SJSA1 (cell line): Measurements from ENCODE around the gene GADL1. TPM values are rescaled to one million over a fixed set of nuclear protein-coding genes. Genes with fewer than 3 reads are reported as not detected.
A peak's percentile ranks its signal among the peaks of the same experiment; 100 is the strongest.

ENCODE experiments used
- DNase-seq, 2 experiments: peaks; one replicate each; pipeline ENCODE4 v3.0.0-alpha.2; 2015 to 2020; ENCODE audit warnings: low spot score in 2 of 2, low read depth in 1 of 2
- H3K27ac ChIP-seq: fragments of 250-450 bp; sonication (Bioruptor Pico); 2 replicates; pipeline ENCODE4 v1.5.1; 2020; ENCODE audit warnings: mild to moderate bottlenecking, moderate library complexity
- H3K27me3 ChIP-seq: fragments of 250-450 bp; sonication (Bioruptor Pico); replicated peaks from 2 replicates; pipeline ENCODE4 v1.5.1; 2020; ENCODE audit warnings: mild to moderate bottlenecking, moderate library complexity
- H3K36me3 ChIP-seq: fragments of 250-450 bp; sonication (Bioruptor Pico); 2 replicates; pipeline ENCODE4 v1.5.1; 2020; ENCODE audit warnings: mild to moderate bottlenecking
- H3K4me1 ChIP-seq: fragments of 250-450 bp; sonication (Bioruptor Pico); replicated peaks from 2 replicates; pipeline ENCODE4 v1.6.1; 2021; ENCODE audit warnings: mild to moderate bottlenecking
- H3K4me3 ChIP-seq: fragments of 250-450 bp; sonication (Bioruptor Pico); 2 replicates; pipeline ENCODE4 v1.5.1; 2020; ENCODE audit warnings: mild to moderate bottlenecking
- H3K9me3 ChIP-seq: fragments of 250-450 bp; sonication (Bioruptor Pico); replicated peaks from 2 replicates; pipeline ENCODE4 v1.5.1; 2020; ENCODE audit warnings: mild to moderate bottlenecking
- total RNA-seq: library from RNA; depleted of rRNA; stranded (reverse); fragments of >200 nt; shearing (Covaris generic); gene quantifications from 2 replicates; pipeline ENCODE4 v1.2.3, GENCODE V29; 2014

Gene GADL1
- total RNA-seq, 1 experiment from 2014 or later: 0.13 TPM

- H3K36me3 ChIP-seq: no peaks in the 10 kb centered on the region
- DNase-seq: no peak
- H3K27me3 ChIP-seq: no peaks in the 10 kb centered on the region
- no peak overlapping the region for H3K4me3 ChIP-seq
- no peak overlapping the region for H3K27ac ChIP-seq
- no peaks in the 10 kb centered on the region for H3K9me3 ChIP-seq
- no peaks in the 10 kb centered on the region for H3K4me1 ChIP-seq
These were observed 75.2 kb downstream of the GADL1 start for GRCh38 chr3:30819067-30819798.

DNA sequence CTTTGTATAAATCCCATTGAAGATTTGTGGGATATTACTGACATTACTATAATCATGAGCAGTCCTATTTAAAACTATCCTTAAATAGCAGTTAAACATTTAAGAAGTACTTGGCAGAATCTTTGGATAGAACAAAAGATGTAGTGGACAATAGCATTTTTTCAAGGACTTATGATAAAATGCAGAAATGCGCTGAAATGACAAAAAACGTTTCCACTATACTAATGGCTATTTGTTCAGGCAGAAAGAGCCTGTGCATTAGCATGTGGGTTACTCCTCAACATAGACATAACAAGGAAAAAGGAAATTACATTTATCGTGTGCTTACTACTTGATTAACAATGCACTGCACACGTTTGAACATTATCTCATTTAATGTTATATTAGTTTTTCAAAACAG is 80.7 kb downstream of the GADL1 start:
- Histone ChIP-seq H3K4me3 (no peak overlapping the region), H3K4me1 (no peaks in the 10 kb centered on the region)

DNA sequence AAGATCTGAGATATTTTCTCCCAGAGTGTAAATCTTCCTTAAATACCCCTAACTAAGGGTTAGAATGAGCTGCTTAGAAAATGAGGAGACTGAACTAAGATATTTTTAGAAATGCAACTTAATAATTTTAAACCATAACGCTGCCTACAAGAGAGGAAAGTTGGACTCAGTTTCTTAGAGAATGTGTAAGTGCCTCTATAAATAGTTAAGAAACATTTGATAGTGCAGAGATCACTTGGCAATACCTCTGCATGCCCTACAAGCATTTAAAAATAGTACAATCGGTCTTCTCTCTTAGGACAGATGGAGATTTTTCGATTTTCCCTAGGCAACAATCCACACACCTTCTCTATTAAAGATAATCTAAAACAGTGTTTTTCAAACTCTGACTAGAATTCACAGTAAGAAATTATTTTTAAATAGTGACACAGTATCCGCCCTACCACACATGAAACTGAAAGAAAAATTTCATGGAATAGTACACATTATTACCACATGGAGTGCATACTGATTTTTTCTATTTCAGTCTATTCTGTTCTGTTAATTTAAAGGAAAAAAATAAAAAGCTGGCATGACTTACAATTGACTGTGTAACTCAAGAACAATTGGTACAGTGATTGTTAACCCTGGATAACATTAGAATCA is 83.2 kb downstream of the GADL1 start:
- no peaks in the 10 kb centered on the region; the same call in 1 of the 2 replicates for H3K9me3 ChIP-seq
- no peak overlapping the region for H3K4me3 ChIP-seq
- H3K4me1 ChIP-seq: no peaks in the 10 kb centered on the region
- H3K36me3 ChIP-seq: no peaks in the 10 kb centered on the region
- H3K27me3 ChIP-seq: no peaks in the 10 kb centered on the region
- DNase-seq: no peak
- H3K27ac ChIP-seq: no peak overlapping the region

More for the DNA sequence above, 80.7 kb downstream of the GADL1 start:
- Histone ChIP-seq H3K27ac (no peak overlapping the region), H3K27me3 (no peaks in the 10 kb centered on the region), H3K36me3 (no peaks in the 10 kb centered on the region), H3K9me3 (no peaks in the 10 kb centered on the region)
- DNase-seq: no peak

GRCh38 chr3:30810625-30811024 is 83.8 kb downstream of the GADL1 start:
- DNase-seq: no peak
- no peaks in the 10 kb centered on the region for H3K36me3 ChIP-seq
- H3K27me3 ChIP-seq: no peaks in the 10 kb centered on the region
- H3K4me1 ChIP-seq: no peaks in the 10 kb centered on the region
- no peak overlapping the region for H3K27ac ChIP-seq
- no peak overlapping the region for H3K4me3 ChIP-seq
- H3K9me3 ChIP-seq: no peaks in the 10 kb centered on the region; the same call in 1 of the 2 replicates

- Histone ChIP-seq H3K27ac (no peak overlapping the region), H3K9me3 (no peaks in the 10 kb centered on the region; the same call in 1 of the 2 replicates), H3K36me3 (no peaks in the 10 kb centered on the region), H3K4me1 (no peaks in the 10 kb centered on the region), H3K27me3 (no peaks in the 10 kb centered on the region), H3K4me3 (no peak overlapping the region)
- DNase-seq: no peak
These were observed 88.8 kb downstream of the GADL1 start for GRCh38 chr3:30805695-30806094.

DNA sequence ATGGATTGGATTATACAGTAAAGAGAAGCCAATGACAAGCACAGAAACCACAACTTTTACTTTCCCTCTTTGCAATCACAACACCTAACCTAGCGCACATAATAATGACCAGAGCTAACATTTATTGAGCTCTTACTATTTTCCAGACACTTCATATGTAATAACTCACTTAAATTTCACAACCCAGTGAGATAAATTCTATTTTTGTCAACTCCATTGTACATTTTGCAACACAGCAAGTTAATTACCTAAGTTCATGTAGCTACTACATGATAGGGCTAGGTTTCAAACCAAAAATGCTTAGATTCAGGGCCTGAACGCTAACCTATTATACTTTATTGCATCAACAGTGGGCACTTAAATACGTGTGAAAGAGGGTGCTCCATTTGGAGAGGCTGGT is 89.5 kb downstream of the GADL1 start:
- Histone ChIP-seq H3K9me3 (no peaks in the 10 kb centered on the region; the same call in 1 of the 2 replicates), H3K4me3 (no peak overlapping the region), H3K27me3 (no peaks in the 10 kb centered on the region), H3K4me1 (no peaks in the 10 kb centered on the region), H3K36me3 (no peaks in the 10 kb centered on the region), H3K27ac (no peak overlapping the region)
- DNase-seq: no peak

DNA sequence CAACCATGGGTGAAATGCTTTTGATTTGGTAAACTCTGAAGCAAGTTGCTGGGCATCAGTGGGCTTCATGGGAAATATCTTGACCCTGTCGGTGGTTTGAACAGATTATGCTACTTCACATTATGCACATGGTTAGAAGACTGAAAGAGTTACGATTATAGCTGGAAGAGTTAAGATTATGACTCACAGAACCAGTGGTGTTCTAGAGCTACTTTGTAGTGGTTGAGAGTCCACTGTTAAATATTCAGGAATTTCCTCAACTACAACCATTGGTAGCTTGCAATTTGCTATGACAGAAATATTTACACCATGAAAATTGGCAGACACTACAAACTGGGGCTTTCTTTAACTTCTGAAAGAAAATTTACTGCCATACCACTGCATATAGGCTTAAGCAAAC is 99.3 kb downstream of the GADL1 start:
- no peaks in the 10 kb centered on the region for H3K4me1 ChIP-seq
- no peak overlapping the region for H3K4me3 ChIP-seq
- H3K9me3 ChIP-seq: no peaks in the 10 kb centered on the region
- no peaks in the 10 kb centered on the region for H3K36me3 ChIP-seq
- no peaks in the 10 kb centered on the region for H3K27me3 ChIP-seq
- DNase-seq: no peak
- no peak overlapping the region for H3K27ac ChIP-seq

GRCh38 chr3:30793740-30794139 is 100.7 kb downstream of the GADL1 start:
- H3K27ac ChIP-seq: no peak overlapping the region
- H3K36me3 ChIP-seq: no peaks in the 10 kb centered on the region
- no peaks in the 10 kb centered on the region for H3K9me3 ChIP-seq
- no peak overlapping the region for H3K4me3 ChIP-seq
- H3K27me3 ChIP-seq: no peaks in the 10 kb centered on the region
- no peak for DNase-seq
- no peaks in the 10 kb centered on the region for H3K4me1 ChIP-seq

DNA sequence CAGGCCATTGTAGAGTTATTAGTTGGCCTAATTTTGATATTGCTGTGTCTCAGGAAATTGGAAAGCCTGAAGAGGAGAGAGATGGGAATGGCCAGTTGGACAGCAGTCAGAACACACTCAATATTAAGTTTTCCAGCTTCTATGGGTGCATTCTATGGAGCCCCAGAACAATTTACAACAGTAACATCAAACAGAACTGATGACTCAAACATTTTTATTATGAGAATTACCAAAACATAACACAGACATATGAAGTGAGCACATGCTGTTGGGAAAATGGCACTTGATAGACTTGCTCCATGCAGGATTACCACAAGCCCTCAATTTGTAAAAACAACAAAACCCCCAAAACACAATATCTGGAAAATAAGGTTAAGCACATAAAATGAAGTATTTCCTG is 104.3 kb downstream of the GADL1 start:
- Histone ChIP-seq H3K27me3 (no peaks in the 10 kb centered on the region), H3K4me3 (no peak overlapping the region), H3K4me1 (no peaks in the 10 kb centered on the region), H3K36me3 (no peaks in the 10 kb centered on the region), H3K9me3 (no peaks in the 10 kb centered on the region), H3K27ac (no peak overlapping the region)
- DNase-seq: no peak

GRCh38 chr3:30786365-30786764 is 108.1 kb downstream of the GADL1 start:
- Histone ChIP-seq H3K27ac (no peak overlapping the region), H3K36me3 (no peaks in the 10 kb centered on the region), H3K4me1 (no peaks in the 10 kb centered on the region), H3K9me3 (no peaks in the 10 kb centered on the region), H3K27me3 (0 out of 2 replicates have a peak, but pooled peaks cover 3% of the 10 kb centered on the region), H3K4me3 (no peak overlapping the region)
- no peak for DNase-seq

DNA sequence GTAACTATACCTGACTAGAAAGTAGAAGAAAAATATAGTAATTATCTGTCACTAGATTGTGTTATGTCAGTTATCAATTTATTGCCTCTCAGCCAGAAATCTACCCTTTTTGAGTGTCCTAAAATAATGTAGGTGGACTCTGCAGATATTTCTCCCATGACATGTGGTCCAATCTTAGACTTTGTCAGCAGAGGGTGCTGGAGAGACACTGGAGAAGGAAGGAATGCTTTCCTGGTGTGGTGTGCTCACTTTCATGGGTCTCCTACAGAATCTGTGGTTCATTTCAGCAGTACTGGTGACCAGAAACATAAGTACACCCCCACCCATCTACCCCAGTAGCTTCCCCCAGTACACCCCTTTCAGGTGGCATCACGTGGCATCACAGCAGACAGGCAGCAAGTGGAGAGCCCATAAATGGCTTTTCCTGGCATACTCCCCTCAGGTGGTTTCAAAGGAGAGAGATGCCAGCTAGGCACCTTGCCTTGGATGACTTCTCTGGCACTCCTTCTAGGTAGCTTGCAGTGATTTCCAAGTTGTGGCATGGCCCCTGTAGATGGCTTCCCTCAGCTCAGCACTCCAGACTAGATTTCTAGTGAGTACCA is 114.7 kb downstream of the GADL1 start:
- H3K27ac ChIP-seq: no peak overlapping the region
- no peaks in the 10 kb centered on the region for H3K4me1 ChIP-seq
- H3K4me3 ChIP-seq: no peak overlapping the region
- peak in 1 of 2 experiments; percentile 5 for DNase-seq
- 0 out of 2 replicates have a peak, but pooled peaks cover 3% of the 10 kb centered on the region for H3K27me3 ChIP-seq
- H3K36me3 ChIP-seq: no peaks in the 10 kb centered on the region
- H3K9me3 ChIP-seq: no peaks in the 10 kb centered on the region; the same call in 1 of the 2 replicates

DNA sequence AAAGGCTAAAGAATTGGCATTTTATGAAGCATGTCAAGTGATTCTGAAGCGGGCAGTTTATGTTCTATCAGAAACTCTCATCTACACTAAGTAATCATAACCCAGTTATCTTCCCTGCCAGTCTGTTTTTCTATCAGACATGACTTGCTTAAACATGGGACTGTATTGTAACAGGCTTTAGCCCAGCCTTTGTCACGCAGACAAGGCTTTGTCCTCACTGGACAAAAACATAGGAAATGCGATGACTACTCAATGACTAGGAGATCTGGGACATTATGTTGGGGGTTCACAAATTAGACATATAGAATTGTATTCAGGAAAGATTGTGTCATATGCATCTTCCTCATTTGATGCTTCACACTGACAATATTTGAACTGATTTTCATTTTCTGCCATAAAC is 115.5 kb downstream of the GADL1 start:
- Histone ChIP-seq H3K36me3 (no peaks in the 10 kb centered on the region), H3K4me3 (no peak overlapping the region), H3K27me3 (0 out of 2 replicates have a peak, but pooled peaks cover 3% of the 10 kb centered on the region), H3K9me3 (no peaks in the 10 kb centered on the region; the same call in 1 of the 2 replicates), H3K4me1 (no peaks in the 10 kb centered on the region), H3K27ac (no peak overlapping the region)
- no peak for DNase-seq

DNA sequence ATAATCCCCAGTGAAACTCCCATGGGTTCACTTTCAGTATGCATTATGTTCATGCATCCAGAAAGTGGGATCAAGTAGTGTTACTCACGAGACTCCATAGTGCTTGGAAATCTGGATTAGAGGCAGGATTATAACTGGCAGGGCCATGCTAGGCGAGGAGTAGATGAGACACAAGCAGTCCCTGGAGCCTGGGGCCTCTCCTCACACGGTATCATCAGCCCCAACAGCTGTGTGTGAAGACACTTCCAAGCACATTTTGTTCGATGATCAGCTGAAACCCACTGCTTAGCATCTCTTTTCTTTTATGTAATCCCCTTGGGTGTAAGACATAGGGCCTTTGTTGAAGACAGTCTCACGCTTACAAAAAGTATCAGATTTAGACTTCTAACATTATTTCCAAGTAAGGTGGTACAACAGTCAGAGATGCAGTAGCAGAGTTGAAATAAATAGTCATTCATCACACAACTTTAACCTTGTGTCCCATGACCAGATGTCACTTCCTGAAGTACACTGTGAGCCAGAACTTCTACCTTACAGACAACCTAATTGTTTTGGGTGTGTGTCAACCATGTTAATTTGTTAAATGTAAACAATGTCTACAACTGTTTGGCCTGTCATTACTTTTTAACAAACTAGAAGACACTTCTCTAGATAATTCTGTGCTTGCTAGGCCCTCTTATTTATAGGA is 116.9 kb downstream of the GADL1 start:
- 0 out of 2 replicates have a peak, but pooled peaks cover 2% of the 10 kb centered on the region for H3K27me3 ChIP-seq
- H3K4me3 ChIP-seq: no peak overlapping the region
- H3K27ac ChIP-seq: no peak overlapping the region
- no peak for DNase-seq
- no peaks in the 10 kb centered on the region; the same call in 1 of the 2 replicates for H3K9me3 ChIP-seq
- H3K36me3 ChIP-seq: no peaks in the 10 kb centered on the region
- H3K4me1 ChIP-seq: no peaks in the 10 kb centered on the region
